ENCODE data around the gene TMEM87A. TPM values are rescaled to one million over a fixed set of nuclear protein-coding genes. Genes with fewer than 3 reads are reported as not detected.
A peak's percentile ranks its signal among the peaks of the same experiment; 100 is the strongest.

TMEM87A gene
- total RNA-seq, 1 donor = 71.5 TPM

- no peak overlapping the region for H3K4me3 ChIP-seq (ENCODE audit: low read depth, low read length)
- TF ChIP-seq, protein P1, sequence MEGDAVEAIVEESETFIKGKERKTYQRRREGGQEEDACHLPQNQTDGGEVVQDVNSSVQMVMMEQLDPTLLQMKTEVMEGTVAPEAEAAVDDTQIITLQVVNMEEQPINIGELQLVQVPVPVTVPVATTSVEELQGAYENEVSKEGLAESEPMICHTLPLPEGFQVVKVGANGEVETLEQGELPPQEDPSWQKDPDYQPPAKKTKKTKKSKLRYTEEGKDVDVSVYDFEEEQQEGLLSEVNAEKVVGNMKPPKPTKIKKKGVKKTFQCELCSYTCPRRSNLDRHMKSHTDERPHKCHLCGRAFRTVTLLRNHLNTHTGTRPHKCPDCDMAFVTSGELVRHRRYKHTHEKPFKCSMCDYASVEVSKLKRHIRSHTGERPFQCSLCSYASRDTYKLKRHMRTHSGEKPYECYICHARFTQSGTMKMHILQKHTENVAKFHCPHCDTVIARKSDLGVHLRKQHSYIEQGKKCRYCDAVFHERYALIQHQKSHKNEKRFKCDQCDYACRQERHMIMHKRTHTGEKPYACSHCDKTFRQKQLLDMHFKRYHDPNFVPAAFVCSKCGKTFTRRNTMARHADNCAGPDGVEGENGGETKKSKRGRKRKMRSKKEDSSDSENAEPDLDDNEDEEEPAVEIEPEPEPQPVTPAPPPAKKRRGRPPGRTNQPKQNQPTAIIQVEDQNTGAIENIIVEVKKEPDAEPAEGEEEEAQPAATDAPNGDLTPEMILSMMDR (IDR thresholded peaks at IDR 0.05; ENCODE audit: insufficient read depth, low read length) = no peak
- no peak for DNase-seq (ENCODE audit: low read depth)
Observed at GRCh38 chr15:42218953-42219592, 54.2 kb downstream of the TMEM87A start.

- H3K4me3 ChIP-seq (ENCODE audit: low read depth, low read length) = no peak overlapping the region
- TF ChIP-seq, protein P1 (IDR thresholded peaks at IDR 0.05; ENCODE audit: insufficient read depth, low read length) = no peak
- no peak for DNase-seq (ENCODE audit: low read depth)
Observed at GRCh38 chr15:42217568-42217967, 55.7 kb downstream of the TMEM87A start.

DNA sequence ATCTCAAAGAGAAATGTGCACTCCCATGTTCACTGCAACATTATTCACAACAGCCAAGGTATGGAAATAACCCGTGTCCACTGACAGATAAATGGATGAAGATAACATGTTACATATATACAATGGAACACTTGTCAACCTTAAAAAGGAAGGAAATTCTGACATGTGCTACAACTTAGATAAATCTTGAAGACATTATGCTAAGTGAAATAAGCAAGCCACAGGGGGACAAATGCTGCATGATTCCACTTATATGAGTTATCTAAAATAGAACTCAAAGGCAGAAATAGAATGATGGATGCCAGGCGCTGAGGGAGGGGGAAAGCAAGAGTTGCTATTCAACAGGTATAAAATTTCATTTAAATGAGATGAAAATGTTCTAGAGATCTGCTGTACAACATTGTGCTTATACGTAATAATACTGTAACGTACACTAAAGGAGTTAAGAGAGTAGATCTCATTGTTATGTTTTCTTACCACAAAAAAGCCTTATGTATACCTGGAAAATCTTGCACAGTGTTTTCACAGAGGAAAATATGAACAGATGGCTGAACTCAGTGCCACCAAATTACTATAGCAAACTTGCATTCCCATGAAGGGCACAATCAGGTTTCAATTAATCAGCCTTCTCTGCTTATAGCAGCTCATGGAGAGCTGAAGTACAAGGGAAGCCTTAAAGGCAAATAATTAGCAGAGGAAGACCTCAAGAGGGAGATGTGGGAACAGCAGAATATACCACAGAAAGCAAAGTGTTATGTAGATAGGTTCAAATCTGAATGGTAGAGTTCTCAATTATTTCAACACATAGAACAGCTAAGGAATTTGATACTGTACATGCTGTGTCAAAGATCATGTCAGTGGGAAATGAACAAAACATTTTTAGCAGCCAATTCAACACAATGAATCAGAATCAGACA lies 57.1 kb downstream of the TMEM87A start:
- no peak overlapping the region for H3K4me3 ChIP-seq (ENCODE audit: low read depth, low read length)
- TF ChIP-seq, protein P1 (IDR thresholded peaks at IDR 0.05; ENCODE audit: insufficient read depth, low read length) = no peak
- DNase-seq (ENCODE audit: low read depth) = peak; percentile 3

DNA sequence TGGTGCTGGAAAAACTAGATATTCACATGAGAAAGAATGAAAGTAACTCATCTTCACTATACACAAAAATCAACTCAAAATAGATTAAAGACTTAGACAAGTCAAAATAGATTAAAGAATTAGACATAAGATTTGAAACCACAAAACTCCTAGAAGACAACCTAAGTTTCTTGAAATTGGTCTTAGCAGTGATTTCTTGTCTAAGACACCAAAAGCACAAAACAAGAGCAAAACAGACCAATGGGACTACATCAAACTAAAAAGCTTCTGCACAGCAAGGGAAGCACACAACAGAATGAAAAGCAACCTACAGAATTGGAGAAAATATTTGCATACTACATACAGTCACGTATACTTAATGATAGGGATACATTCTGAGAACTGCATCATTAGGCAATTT lies 58.6 kb downstream of the TMEM87A start:
- no peak overlapping the region for H3K4me3 ChIP-seq (ENCODE audit: low read depth, low read length)
- no peak for DNase-seq (ENCODE audit: low read depth)
- TF ChIP-seq, protein P1 (IDR thresholded peaks at IDR 0.05; ENCODE audit: insufficient read depth, low read length) = no peak

GRCh38 chr15:42213511-42213910 lies 59.7 kb downstream of the TMEM87A start:
- H3K4me3 ChIP-seq (ENCODE audit: low read depth, low read length) = no peak overlapping the region
- TF ChIP-seq, protein P1 (IDR thresholded peaks at IDR 0.05; ENCODE audit: insufficient read depth, low read length) = no peak
- DNase-seq (ENCODE audit: low read depth) = no peak

DNA sequence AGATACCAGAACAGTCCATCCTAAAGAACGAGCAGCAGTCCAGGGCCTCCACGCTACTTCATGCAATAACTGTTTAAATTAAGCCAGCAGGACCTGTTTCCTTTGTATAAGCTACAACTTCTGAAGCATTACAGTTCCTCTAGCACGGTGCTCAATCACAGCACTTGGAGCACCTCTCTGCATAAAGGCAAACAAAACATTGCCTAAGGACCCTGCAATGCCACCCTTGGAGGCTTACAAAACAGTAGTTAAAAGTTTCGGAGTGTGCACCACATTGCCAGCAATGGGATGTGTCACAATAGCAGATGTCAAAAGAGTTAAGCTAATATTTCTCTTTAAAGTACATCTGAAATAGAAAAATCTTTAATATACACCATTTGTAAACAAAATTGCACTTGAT lies 62.5 kb downstream of the TMEM87A start:
- TF ChIP-seq, protein P1 (IDR thresholded peaks at IDR 0.05; ENCODE audit: insufficient read depth, low read length) = no peak
- DNase-seq (ENCODE audit: low read depth) = no peak

More for the DNA sequence above, 62.5 kb downstream of the TMEM87A start:
- H3K4me3 ChIP-seq (ENCODE audit: low read depth, low read length) = no peak overlapping the region

All from fibroblast of the aortic adventitia (primary cell).